Measurements from ENCODE around the gene DMRTB1.

Gene DMRTB1

GRCh38 chr1:53481456-53481855 lies 22.3 kb downstream of the DMRTB1 start:
- Histone ChIP-seq H3K4me1 (ENCODE audit: control insufficient read depth, insufficient read depth, low read depth, low read length) (peaks cover 3% of the 10 kb centered on the region), H3K4ac (ENCODE audit: low read depth in 1 of 2, low read length in 2 of 2) (no peak overlapping the region), H3K18ac (ENCODE audit: low read depth in 1 of 2, low read length in 2 of 2) (no peak overlapping the region), H3K27ac (ENCODE audit: low read length, poor library complexity, severe bottlenecking) (no peak overlapping the region), H3K27me3 (ENCODE audit: control insufficient read depth in 1 of 2, insufficient read depth in 1 of 2, low read length in 2 of 2) (peaks cover 37 to 93% of the 10 kb centered on the region in 2 experiments), H3K4me3 (ENCODE audit: insufficient read depth in 1 of 2, low read depth in 1 of 2, low read length in 2 of 2) (no peak overlapping the region), H3K4me2 (ENCODE audit: low read length, poor library complexity, severe bottlenecking) (no peak overlapping the region), H3K14ac (ENCODE audit: low read length in 2 of 2) (no peak overlapping the region), H4K8ac (ENCODE audit: low read length) (no peak overlapping the region), H2AK5ac (ENCODE audit: low read length, severe bottlenecking) (no peak overlapping the region), H3K9me3 (ENCODE audit: control insufficient read depth, low read length) (no peaks in the 10 kb centered on the region), H2AFZ (ENCODE audit: low read depth, low read length) (no peak overlapping the region), H3K23ac (ENCODE audit: low read length in 2 of 2) (no peak overlapping the region), H2BK120ac (ENCODE audit: low read depth, low read length) (no peak overlapping the region), H3K36me3 (ENCODE audit: control insufficient read depth in 1 of 2, insufficient read depth in 2 of 2, low read depth in 1 of 2, low read length in 2 of 2) (no peaks in the 10 kb centered on the region), H4K91ac (ENCODE audit: low read length) (no peak overlapping the region), H3K79me1 (replicated peaks; ENCODE audit: low read length, poor library complexity, severe bottlenecking) (no peaks in the 10 kb centered on the region), H2BK5ac (ENCODE audit: low read depth, low read length, poor library complexity, severe bottlenecking) (no peak overlapping the region), H3K9ac (ENCODE audit: low read length) (no peak overlapping the region), H2BK15ac (ENCODE audit: low read depth, poor library complexity, severe bottlenecking) (no peak overlapping the region), H2BK12ac (ENCODE audit: low read length in 2 of 2) (no peak overlapping the region)
- no peak for DNase-seq
- WGBS, result 93% methylated on average over 7 of the region's 7 CpGs

GRCh38 chr1:53482441-53483153 lies 23.4 kb downstream of the DMRTB1 start:
- H3K79me1 ChIP-seq (replicated peaks; ENCODE audit: low read length, poor library complexity, severe bottlenecking), result no peaks in the 10 kb centered on the region
- no peaks in the 10 kb centered on the region for H3K36me3 ChIP-seq (ENCODE audit: control insufficient read depth in 1 of 2, insufficient read depth in 2 of 2, low read depth in 1 of 2, low read length in 2 of 2)
- no peak overlapping the region for H3K4me3 ChIP-seq (ENCODE audit: insufficient read depth in 1 of 2, low read depth in 1 of 2, low read length in 2 of 2)
- WGBS, result 90% methylated on average over 14 of the region's 14 CpGs
- H3K4me1 ChIP-seq (ENCODE audit: control insufficient read depth, insufficient read depth, low read depth, low read length), result peaks cover 3% of the 10 kb centered on the region
- H4K91ac ChIP-seq (ENCODE audit: low read length), result no peak overlapping the region
- no peak overlapping the region for H3K4ac ChIP-seq (ENCODE audit: low read depth in 1 of 2, low read length in 2 of 2)
- H2BK12ac ChIP-seq (ENCODE audit: low read length in 2 of 2), result no peak overlapping the region
- H3K18ac ChIP-seq (ENCODE audit: low read depth in 1 of 2, low read length in 2 of 2), result no peak overlapping the region
- H3K14ac ChIP-seq (ENCODE audit: low read length in 2 of 2), result no peak overlapping the region
- H3K27ac ChIP-seq (ENCODE audit: low read length, poor library complexity, severe bottlenecking), result no peak overlapping the region
- no peak overlapping the region for H3K4me2 ChIP-seq (ENCODE audit: low read length, poor library complexity, severe bottlenecking)
- H2AFZ ChIP-seq (ENCODE audit: low read depth, low read length), result no peak overlapping the region
- H2BK5ac ChIP-seq (ENCODE audit: low read depth, low read length, poor library complexity, severe bottlenecking), result no peak overlapping the region
- no peaks in the 10 kb centered on the region for H3K9me3 ChIP-seq (ENCODE audit: control insufficient read depth, low read length)
- peaks cover 29 to 91% of the 10 kb centered on the region in 2 experiments for H3K27me3 ChIP-seq (ENCODE audit: control insufficient read depth in 1 of 2, insufficient read depth in 1 of 2, low read length in 2 of 2)
- no peak for DNase-seq
- no peak overlapping the region for H2BK15ac ChIP-seq (ENCODE audit: low read depth, poor library complexity, severe bottlenecking)
- H2BK120ac ChIP-seq (ENCODE audit: low read depth, low read length), result no peak overlapping the region
- H2AK5ac ChIP-seq (ENCODE audit: low read length, severe bottlenecking), result no peak overlapping the region
- no peak overlapping the region for H4K8ac ChIP-seq (ENCODE audit: low read length)
- H3K23ac ChIP-seq (ENCODE audit: low read length in 2 of 2), result no peak overlapping the region
- no peak overlapping the region for H3K9ac ChIP-seq (ENCODE audit: low read length)

GRCh38 chr1:53483170-53483569 lies 24.0 kb downstream of the DMRTB1 start:
- H3K9ac ChIP-seq (ENCODE audit: low read length), result no peak overlapping the region
- H3K23ac ChIP-seq (ENCODE audit: low read length in 2 of 2), result no peak overlapping the region
- no peak overlapping the region for H3K4me3 ChIP-seq (ENCODE audit: insufficient read depth in 1 of 2, low read depth in 1 of 2, low read length in 2 of 2)
- H3K27me3 ChIP-seq (ENCODE audit: control insufficient read depth in 1 of 2, insufficient read depth in 1 of 2, low read length in 2 of 2), result peaks cover 29 to 91% of the 10 kb centered on the region in 2 experiments
- H2AFZ ChIP-seq (ENCODE audit: low read depth, low read length), result no peak overlapping the region
- no peaks in the 10 kb centered on the region for H3K36me3 ChIP-seq (ENCODE audit: control insufficient read depth in 1 of 2, insufficient read depth in 2 of 2, low read depth in 1 of 2, low read length in 2 of 2)
- no peak overlapping the region for H4K8ac ChIP-seq (ENCODE audit: low read length)
- H3K79me1 ChIP-seq (replicated peaks; ENCODE audit: low read length, poor library complexity, severe bottlenecking), result no peaks in the 10 kb centered on the region
- no peaks in the 10 kb centered on the region for H3K9me3 ChIP-seq (ENCODE audit: control insufficient read depth, low read length)
- H2BK12ac ChIP-seq (ENCODE audit: low read length in 2 of 2), result no peak overlapping the region
- H2BK5ac ChIP-seq (ENCODE audit: low read depth, low read length, poor library complexity, severe bottlenecking), result no peak overlapping the region
- 89% methylated on average over 9 of the region's 9 CpGs for WGBS
- no peak overlapping the region for H2BK15ac ChIP-seq (ENCODE audit: low read depth, poor library complexity, severe bottlenecking)
- H2AK5ac ChIP-seq (ENCODE audit: low read length, severe bottlenecking), result no peak overlapping the region
- H4K91ac ChIP-seq (ENCODE audit: low read length), result no peak overlapping the region
- no peak overlapping the region for H3K14ac ChIP-seq (ENCODE audit: low read length in 2 of 2)
- no peak overlapping the region for H3K4ac ChIP-seq (ENCODE audit: low read depth in 1 of 2, low read length in 2 of 2)
- peaks cover 3% of the 10 kb centered on the region for H3K4me1 ChIP-seq (ENCODE audit: control insufficient read depth, insufficient read depth, low read depth, low read length)
- no peak overlapping the region for H2BK120ac ChIP-seq (ENCODE audit: low read depth, low read length)
- H3K4me2 ChIP-seq (ENCODE audit: low read length, poor library complexity, severe bottlenecking), result no peak overlapping the region
- no peak overlapping the region for H3K18ac ChIP-seq (ENCODE audit: low read depth in 1 of 2, low read length in 2 of 2)
- H3K27ac ChIP-seq (ENCODE audit: low read length, poor library complexity, severe bottlenecking), result no peak overlapping the region
- DNase-seq, result no peak

DNA sequence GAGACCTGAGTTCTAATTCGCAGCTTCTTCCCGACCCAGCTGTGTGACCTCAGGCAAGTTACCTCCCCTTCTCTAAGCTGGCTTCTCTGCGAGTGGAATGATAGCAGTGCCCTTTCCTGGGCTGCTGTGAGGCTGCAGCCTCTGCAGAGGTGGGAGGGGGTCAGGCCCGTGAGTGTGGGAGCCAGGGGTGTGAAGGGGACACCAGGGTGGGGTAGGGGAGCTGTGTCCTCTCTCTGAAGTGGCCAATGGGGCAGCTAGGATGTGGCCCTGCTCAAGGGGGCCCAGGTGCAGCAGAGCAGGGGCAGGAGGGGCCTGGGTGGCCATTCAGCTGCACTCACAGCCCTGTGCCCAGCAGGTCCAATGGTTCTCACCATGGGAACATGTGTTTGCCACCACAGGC lies 24.5 kb downstream of the DMRTB1 start:
- no peak overlapping the region for H3K14ac ChIP-seq (ENCODE audit: low read length in 2 of 2)

More for the DNA sequence above, 24.5 kb downstream of the DMRTB1 start:
- H3K4me2 ChIP-seq (ENCODE audit: low read length, poor library complexity, severe bottlenecking), result no peak overlapping the region
- no peak overlapping the region for H2BK12ac ChIP-seq (ENCODE audit: low read length in 2 of 2)
- no peaks in the 10 kb centered on the region for H3K79me1 ChIP-seq (replicated peaks; ENCODE audit: low read length, poor library complexity, severe bottlenecking)
- no peak overlapping the region for H2AK5ac ChIP-seq (ENCODE audit: low read length, severe bottlenecking)
- no peak overlapping the region for H3K27ac ChIP-seq (ENCODE audit: low read length, poor library complexity, severe bottlenecking)
- H4K91ac ChIP-seq (ENCODE audit: low read length), result no peak overlapping the region
- H3K36me3 ChIP-seq (ENCODE audit: control insufficient read depth in 1 of 2, insufficient read depth in 2 of 2, low read depth in 1 of 2, low read length in 2 of 2), result no peaks in the 10 kb centered on the region
- H3K23ac ChIP-seq (ENCODE audit: low read length in 2 of 2), result no peak overlapping the region
- DNase-seq, result no peak
- H3K4me1 ChIP-seq (ENCODE audit: control insufficient read depth, insufficient read depth, low read depth, low read length), result peaks cover 3% of the 10 kb centered on the region
- no peak overlapping the region for H2BK5ac ChIP-seq (ENCODE audit: low read depth, low read length, poor library complexity, severe bottlenecking)
- H2BK15ac ChIP-seq (ENCODE audit: low read depth, poor library complexity, severe bottlenecking), result no peak overlapping the region
- no peak overlapping the region for H3K4me3 ChIP-seq (ENCODE audit: insufficient read depth in 1 of 2, low read depth in 1 of 2, low read length in 2 of 2)
- H2BK120ac ChIP-seq (ENCODE audit: low read depth, low read length), result no peak overlapping the region
- H4K8ac ChIP-seq (ENCODE audit: low read length), result no peak overlapping the region
- WGBS, result 76% methylated on average over 4 of the region's 4 CpGs
- H3K18ac ChIP-seq (ENCODE audit: low read depth in 1 of 2, low read length in 2 of 2), result no peak overlapping the region
- no peak overlapping the region for H3K4ac ChIP-seq (ENCODE audit: low read depth in 1 of 2, low read length in 2 of 2)
- no peak overlapping the region for H3K9ac ChIP-seq (ENCODE audit: low read length)
- peaks cover 31 to 91% of the 10 kb centered on the region in 2 experiments for H3K27me3 ChIP-seq (ENCODE audit: control insufficient read depth in 1 of 2, insufficient read depth in 1 of 2, low read length in 2 of 2)
- no peak overlapping the region for H2AFZ ChIP-seq (ENCODE audit: low read depth, low read length)
- H3K9me3 ChIP-seq (ENCODE audit: control insufficient read depth, low read length), result no peaks in the 10 kb centered on the region
